ENCODE results near the gene PCBP3.
"Not testable (repeated sequence)": the region's sequence is repeated elsewhere in the genome, so short reads cannot be mapped to it uniquely, and the experiment has no call there.

The PCBP3 gene

DNA sequence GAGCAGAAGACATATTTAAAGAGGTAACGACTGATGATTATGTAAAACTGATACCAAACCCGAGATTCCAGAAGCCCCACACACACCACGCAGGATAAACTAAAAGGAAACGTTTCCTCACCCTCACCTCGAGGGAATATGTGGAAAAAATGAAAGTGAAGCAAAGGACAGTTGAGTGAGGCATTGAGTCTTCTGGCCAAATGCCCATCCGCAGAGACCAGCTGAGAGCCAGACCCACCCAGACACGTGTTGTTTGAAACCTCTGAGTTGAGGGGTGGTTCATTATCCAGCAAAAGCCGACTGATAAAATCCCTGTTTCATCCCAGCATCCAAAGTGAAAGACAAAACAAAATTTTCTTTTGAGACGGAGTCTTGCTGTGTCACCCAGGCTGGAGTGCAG is 29.6 kb upstream of the PCBP3 start:
- no peak for DNase-seq

- DNase-seq = no peak
These were observed 28.3 kb upstream of the PCBP3 start for GRCh38 chr21:45615145-45615711.

DNA sequence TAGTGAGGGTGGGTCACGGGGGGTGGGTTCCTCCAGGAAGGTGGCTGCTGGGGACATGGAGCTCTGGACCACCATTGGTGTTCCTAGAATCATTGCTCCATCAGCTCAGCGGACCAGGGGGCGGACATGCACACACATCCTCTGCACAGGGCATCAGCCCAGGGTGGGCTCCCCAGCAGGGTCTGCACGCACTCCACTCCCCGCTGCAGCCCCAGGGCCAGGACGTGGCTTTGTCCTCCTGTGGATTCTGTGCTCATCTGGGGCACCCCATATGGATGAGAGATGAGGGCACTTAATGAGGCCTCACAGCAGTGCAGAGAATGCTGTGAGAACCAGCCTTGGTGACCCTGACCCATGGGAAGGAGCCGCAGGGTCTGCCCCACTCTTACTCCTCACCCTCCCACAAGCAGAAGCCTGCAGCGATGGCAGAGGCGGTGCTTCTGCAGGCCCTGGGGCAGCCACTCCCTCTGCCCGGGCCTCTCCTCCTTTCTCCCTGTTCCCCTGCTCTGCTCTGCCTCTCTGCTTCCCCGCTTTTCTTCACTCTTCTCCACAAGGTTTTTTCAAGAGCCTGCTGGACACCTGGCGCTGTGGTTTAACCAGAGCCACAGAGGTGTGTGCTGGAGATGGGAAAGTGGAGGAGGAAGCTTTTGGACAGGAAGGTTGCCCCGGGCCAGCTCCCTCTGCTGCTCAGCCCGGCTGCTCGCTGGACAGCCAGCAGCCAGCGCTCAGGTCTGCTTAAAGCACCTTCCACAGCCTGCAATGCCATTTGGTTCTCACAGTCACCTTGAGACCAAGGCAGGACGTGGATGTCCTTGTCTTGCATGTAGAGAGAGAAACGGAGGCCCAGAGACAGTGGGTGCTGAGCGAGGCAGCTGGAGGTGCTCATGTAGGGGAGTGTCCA is 26.3 kb upstream of the PCBP3 start:
- no peak for DNase-seq

GRCh38 chr21:45618287-45618686 is 25.2 kb upstream of the PCBP3 start:
- no peak for DNase-seq

DNA sequence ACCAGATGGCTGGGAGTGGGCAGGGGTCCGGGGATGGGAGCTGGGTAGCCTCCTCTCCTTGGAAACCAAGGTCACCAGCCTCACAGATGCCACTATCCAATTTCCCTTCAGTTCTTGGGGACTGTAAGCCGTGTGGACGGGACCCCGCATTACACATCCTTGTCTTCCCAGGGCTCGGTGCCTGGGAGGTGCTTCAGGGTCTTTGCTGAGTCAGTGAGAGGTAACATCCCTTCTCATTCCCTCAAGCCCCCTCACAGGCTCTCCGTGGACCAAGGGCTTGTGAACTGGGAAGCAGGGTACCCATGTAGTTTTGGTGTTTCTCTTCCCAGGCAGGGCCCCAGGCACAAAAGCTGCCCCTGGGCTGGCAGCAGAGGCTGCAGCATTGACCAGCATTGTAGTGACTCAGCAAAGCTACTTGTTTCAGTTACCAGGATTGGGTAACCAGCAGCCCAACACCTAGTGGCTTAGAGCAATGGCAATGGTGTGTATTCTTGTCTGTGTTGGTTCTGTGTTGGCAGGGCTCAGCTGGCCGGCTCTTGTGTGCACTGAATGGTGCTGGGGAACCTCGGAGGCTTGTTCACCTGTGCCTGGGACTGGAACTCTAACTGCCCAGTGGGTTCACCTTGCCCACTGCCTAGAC is 24.6 kb upstream of the PCBP3 start:
- no peak for DNase-seq

DNA sequence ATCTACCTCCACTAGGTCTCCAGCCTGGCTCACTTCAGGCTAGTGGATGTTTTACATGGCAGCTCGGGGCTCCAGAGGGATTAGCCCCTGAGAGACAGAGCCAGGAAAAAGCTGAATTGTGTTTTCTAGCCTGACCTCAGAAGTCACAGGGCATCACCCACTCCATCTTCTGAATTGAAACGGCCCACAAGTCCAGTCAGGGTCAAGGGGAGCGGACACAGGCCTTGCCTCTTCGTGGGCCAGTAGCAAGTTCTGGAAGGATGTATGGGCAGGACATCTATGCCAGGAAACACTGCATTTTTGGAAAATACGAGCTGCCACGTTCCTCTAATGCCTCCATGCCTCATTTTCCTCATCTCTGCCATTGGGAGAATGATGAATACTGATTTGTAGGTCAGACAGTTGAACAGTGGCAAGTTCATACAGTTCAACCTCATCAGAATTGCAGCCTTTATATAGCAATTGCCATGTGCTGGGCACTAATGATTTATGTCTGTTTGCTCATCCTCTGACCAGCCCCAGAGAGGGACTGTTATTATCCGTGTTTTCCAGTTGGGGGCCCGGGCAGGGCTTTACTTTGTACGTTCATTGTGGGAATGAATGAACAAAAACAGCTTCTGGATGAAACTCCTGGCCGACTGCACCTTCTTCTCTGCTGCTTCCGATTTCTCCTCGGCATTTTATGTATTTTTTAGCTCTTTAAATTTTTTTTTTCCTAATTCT is 23.2 kb upstream of the PCBP3 start:
- no peak for DNase-seq

DNA sequence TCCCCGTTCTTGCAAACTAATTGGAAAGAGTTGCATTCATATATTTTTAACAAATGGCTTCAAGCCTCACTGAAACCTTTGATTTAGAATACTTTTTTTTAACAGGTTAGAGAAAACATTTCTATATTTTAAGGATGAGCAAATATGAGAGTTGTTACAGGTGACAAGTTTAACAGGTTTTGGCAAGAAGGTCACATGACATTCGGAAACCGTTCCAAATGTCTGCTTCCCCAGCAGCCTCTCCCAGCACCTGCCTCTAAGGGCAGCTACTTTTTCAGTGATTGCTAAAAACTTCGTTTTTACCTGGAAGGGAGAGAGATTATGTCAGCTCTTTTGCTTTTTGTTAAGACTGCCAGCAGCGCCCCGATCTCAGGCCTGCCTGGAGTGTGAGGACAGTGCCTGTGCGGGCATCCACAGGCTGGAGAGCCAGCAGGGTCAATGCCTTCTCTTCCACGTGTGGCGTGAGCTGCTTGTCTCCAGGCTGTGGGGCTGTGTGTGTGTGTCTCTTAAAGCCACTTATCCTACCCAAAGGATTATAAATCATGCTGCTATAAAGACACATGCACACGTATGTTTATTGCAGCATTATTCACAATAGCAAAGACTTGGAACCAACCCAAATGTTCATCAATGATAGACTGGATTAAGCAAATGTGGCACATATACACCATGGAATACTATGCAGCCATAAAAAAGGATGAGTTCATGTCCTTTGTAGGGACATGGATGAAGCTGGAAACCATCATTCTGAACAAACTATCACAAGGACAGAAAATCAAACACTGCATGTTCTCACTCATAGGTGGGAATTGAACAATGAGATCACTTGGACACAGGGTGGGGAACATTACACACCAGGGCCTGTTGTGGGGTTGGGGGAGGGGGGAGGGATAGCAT is 21.8 kb upstream of the PCBP3 start:
- DNase-seq = not testable (repeated sequence)

DNA sequence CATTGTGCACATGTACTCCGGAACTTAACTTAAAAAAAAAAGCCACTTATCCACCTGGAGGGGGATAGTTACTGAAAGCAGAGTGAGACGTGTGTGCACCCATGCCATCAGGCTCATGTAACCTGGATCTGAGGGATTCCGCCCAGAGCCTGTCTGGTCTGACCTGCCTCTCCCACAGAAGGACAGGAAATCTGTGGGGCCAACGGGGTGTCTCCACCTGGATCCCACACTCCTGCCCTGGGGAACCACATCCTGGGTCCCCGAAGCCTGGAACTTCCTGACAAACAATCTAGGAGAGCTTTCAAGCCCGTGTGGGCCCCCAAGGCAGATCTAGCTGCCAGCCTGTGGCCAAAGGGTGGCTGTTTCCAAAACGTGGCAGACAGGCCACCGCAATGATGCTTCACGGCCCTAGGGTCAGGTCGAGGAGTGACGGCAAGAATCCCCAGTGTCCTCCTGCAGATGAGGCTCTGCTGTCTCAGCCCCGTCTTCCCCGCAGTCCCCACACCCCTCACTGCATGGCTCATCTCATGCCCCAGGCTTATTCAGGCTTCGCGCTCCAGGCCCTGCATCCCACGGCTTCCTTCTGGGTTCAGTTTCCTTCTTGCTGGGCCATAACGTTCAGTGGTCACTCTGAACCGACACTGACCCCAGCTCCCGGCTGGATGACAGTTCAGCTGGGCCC is 21.0 kb upstream of the PCBP3 start:
- DNase-seq = no peak

- no peak for DNase-seq
These were observed 20.1 kb upstream of the PCBP3 start for GRCh38 chr21:45623436-45623835.

GRCh38 chr21:45626127-45626526 is 17.4 kb upstream of the PCBP3 start:
- not testable (repeated sequence) for DNase-seq

DNA sequence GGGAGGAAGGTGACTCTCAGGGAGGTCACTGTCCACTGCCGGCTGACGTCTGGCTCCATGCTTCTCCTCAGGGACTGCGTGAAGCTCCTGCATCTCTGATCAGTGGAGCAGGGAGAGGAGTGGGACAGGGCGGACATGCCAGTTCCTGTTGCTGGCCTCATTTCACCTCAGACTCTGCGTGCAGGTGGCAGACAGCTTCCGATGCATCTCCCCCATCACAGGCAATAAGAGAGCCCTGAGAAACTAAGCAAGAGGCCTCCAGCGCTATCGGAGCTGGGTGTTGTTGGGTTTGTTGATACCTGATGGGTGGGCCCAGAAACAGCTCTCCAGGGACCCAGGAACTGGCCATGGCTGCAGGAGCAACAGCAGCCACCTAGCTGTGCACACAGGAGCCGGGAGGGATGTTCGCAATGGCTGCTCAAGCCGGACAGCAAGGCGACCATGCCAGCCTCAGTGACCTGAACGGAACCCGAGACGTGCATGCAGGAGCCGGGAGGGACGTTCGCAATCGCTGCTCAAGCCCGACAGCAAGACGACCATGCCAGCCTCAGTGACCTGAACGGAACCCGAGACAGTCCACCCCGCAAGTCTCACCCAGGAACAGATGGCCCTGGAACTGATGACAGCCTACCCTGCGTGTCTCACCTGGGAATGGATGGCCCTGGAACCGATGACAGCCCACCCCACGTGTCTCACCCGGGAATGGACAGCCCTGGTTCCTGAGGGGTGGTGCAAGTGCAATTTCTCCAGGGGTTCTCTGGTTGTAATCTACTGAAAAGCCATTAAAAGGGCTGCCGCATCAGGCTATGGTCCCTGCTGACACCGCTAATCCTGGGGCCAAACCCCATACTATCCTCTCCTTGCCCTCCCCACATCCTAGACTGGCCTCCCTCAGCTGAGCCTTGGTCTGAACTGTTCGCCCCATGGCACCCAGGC is 14.2 kb upstream of the PCBP3 start:
- DNase-seq = no peak

GRCh38 chr21:45630066-45630694 is 13.3 kb upstream of the PCBP3 start:
- DNase-seq = no peak

DNA sequence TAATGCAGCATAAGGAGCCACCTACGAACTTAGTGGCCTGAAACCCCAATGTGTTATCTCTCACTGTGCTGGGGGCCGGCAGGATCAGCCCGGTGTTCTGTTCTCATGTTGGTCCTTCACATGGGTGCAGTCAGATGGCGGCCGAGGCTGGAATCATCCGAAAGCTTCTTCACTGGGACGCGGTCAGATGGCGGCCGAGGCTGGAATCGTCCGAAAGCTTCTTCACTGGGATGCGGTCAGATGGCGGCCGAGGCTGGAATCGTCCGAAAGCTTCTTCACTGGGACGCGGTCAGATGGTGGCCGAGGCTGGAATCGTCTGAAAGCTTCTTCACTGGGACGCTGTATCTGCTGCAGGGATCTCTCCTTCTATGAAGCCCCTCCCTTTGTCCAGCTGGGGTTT is 12.6 kb upstream of the PCBP3 start:
- DNase-seq = no peak

- DNase-seq = no peak
These were observed 12.0 kb upstream of the PCBP3 start for GRCh38 chr21:45631540-45631939.

GRCh38 chr21:45632160-45632559 is 11.4 kb upstream of the PCBP3 start:
- DNase-seq = no peak

DNA sequence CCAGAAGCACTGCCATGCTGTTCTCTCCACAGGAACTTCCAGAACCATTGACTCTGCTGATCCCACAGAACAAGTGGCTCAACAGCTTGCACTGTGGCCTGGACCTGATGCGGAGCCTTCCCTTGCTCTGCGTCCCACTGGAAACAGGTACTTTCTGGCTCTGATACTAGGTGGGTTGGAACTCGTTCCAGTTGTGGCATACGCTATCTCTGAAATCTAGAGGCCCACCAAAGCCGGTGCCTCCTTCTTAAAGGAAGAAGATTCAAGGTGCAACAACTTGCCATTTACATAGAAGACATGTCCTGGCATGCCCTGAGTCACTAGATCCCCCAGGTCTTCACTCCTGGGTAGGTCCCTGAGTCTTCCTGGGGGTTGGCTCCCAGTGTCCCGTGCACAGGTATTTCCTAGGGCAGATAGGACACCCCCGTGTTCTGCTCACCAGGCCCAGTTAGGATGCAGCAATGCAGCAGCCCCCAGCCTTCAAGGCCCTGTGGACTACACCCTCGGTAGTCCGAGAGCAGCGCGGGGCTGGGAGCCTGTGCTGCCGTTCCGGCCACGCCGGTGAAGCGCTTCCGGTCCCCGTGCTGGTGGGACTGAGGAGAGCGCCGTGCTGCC is 10.8 kb upstream of the PCBP3 start:
- DNase-seq = no peak

DNA sequence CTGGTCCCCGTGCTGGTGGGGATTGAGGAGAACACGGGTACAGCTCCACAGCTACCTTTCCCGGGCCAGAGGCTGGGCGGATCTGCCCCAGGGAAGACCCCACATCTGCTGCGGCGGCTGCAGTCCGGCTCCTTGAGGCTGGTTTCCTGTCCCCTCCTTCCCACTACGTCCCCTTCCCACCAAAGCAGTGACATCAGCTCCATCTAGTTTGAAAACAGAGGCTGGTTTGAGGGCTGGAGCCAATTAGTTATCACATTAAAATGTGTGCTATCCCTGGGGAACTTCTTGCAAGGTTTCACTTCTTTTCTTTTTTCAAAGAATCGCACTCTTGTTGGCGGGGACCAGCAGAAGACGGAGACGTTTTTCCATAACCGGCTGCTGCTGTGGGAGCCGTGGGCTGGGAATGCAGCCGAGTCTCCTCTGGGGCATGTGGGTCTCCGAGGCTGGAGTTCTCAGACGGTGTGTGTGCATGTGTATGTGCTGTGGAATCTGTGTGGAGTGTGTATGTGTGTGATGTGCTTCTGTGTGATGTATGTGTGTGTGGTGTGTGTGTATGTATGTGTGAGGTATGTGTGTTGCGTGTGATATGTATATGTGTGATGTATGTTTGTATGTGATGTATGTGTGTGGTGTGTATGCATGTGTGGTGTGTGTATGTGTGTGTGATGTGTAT is 8.9 kb upstream of the PCBP3 start:
- DNase-seq = no peak

DNA sequence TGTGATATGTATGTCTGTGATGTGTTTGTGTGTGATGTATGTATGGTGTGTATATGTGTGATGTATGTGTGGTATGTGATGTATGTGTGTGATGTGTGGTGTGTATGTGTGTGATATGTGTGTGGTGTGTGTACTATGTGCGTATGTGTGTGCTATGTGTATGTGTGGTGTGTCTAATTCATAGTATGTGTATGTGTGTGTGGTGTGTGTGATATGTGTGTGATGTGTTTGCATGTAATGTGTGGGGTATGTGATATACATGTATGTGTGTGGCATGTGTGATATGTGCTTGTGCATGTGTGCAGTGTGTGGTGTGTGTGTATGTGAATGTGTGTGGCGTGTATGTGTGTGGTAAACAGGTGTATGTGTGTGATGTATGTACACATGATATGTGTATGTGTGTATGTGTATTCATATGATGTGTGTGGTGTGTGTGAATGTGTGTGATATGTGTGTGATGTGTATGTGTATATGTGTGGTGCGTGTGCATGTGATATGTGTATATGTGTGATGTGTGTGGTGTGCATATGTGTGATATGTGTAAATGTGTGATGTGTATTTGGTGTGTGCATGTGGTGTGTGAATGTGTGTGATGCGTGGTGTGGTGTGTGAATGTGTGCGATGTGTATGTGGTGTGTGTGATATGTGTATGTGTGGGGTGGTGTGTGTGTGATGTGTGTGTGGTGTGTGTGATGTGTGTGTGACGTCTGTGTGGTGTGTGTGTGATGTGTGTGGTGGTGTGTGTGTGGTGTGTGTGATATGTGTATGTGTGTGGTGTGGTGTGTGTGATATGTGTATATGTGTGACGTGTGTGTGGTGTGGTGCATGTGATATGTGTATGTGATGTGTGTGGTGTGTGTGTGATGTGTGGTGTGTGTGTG is 8.0 kb upstream of the PCBP3 start:
- no peak for DNase-seq
